NCI-H2107 treated with DMSO at 0.1 percent for 48 hours (cell line): Measurements from ENCODE around the gene UGT1A7.

Experiments
- DNase-seq: peaks from one replicate; lab custom pipeline; 2025; ENCODE audit not compliant: unreplicated experiment; lab: John Stamatoyannopoulos, UW

The UGT1A7 gene

DNA sequence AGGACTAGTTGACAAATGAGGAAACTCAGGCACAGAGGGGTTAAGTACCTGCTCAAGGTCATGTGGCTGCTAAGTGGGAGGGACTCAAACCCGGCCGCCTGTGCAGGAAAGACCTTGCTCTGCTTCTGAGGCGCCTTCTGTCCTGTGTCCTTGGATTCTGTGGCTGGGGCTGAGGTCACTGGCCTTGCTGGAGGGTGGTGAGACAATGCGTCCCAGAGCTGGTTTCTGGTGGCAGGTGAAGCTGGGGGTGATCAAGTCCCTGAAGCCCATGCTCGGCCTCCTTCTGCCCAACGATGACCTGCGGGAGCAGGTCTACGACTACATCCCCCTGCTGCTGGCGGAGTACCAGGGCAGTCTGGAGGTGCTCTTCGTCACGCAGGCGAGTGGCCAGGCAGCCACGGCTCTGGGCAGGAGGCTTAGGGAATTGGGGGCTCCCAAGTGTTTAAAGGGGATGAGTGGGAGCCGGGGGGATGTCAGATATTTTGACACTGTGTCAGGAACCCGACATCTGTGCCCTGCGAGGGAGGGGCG is 112.5 kb downstream of the UGT1A7 start:
- no peak for DNase-seq

DNA sequence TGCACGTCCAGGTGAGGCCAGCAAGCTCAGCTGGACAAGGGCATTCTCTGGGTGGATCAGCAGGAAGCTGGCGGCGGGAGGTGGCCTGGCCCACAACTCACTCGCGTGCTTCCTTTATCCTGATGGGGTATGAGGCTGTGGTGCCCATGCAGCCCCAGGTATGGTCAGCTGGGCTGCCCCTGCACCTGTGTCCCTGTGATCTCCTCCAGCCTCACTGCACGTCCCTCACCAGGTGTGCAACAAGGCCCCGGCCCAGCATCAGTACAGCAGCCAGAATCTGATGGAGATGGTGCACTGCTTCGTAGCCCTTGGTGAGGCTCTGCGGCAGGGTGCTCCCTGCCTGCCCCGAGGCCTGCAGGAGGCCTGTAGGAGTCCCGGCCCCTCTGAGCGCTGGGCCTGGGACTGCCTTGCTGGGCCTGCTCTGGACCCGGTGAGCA is 114.1 kb downstream of the UGT1A7 start:
- no peak for DNase-seq

DNA sequence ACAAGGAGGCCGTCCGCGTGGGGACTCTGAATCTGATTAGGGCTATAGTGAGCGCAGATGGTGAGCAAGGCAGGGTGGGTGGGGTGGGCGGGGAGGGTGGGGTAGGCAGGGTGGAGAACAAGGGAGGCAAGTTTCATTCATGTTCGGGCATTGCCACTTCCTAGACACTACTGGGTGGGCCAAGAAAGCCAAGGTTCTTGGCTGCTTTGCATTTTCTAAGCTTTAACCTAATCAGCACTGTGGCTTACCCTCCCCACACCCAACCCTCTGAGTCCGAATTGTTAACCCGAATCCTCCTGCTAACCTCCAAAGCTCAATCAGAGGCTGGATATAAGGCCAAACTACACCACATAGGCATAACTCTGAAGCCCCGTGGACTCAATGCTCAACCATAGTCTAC is 114.6 kb downstream of the UGT1A7 start:
- no peak for DNase-seq

DNA sequence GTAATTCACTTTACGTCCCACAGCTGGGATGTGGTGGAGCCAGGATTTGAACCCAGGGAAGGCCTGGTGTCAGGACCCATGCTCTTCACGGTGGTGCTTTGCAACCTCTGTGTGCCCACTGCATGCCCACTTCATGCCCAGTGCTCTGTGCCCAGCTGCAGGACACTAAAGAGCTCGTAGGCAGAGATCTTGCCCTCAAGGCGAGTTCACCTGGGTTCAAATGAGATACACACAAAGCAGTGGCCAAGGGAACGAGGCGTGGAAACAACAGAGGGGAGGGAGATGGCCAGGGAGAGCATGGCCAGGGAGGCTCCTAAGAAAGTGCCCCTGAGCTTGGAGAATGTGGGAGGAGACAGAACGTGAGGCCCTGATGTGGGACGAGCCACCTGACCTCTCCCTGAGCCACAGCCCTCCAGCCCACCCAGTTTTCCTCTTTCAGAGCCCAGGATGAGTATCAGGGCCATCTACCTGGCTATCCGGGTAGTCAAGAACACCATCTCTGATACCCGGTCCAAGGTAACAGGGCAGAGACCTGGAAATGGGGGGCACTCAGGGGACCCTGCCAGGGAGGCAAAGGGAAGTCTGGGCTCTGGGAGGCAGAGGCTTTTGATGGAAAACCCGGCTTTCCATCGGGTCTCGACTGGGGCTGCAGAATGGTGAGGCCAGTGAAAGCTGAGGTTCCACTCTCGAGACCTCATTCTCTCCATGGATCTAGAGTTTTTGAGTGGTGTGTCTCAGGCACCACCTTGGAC is 116.8 kb downstream of the UGT1A7 start:
- no peak for DNase-seq

DNA sequence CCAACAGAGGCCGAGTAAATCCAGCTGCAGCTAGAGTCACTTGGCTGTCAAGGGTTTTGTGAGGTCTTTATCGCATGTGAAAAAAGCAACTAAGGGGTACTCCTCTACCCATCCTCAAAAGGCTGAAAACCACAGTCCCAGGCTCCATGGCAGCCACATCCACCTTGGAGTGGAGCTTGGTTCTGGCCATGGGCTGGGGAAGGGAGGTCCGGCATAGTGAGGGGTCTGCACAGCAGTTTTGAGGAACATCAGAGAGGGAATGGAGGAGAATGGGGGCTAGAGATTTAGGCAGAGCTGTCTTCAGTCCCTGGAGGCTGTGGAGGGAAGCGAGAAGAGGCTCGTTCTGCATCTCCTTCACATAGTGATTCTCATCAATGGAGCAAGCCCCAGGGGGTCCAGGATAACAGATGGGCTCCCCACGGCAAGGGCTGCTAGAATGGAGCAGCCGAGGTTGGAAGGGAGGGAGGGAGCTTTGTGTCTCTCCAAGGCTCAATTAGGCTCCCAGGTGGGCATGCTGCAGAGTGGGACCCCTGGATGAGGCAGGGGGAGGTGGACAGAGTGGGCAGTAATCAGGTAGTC is 117.5 kb downstream of the UGT1A7 start:
- DNase-seq: no peak

DNA sequence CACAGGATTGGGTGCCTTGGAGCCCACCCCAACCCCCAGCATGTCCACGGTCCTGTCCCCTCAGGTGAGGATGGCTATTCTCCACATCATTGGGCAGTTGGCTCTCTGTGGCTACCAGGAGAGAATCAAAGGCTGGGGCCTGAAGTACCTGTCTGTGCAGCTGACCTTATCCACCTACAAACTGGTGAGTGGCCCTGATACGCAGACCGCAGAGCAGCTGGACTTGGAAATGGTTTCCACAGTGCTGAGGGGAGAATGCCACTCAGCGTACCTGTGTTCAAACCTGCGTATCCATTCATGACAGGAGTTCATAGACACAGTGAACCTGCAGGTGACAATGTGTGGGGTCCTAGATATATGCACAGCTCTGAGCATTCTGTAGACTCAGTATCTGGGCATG is 118.0 kb downstream of the UGT1A7 start:
- no peak for DNase-seq

DNA sequence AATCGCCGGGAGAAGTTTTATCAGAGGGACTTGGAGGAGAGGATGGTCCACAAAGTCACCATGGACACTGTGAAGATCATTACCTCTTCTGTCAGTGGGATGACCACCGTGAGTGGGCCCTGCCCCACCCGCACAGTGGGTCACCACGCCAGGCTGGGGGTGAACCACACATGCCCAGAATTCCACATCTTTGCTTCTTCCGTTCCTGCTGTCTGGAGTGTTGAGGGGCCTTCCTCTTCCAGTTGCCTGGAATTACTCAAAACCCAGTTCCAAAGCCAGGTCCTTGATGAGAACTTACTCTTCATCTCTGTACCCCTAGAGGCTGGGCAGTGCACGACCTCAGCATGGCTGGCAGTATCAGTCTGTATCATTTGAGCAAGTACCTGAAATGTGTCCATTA is 118.5 kb downstream of the UGT1A7 start:
- no peak for DNase-seq

DNA sequence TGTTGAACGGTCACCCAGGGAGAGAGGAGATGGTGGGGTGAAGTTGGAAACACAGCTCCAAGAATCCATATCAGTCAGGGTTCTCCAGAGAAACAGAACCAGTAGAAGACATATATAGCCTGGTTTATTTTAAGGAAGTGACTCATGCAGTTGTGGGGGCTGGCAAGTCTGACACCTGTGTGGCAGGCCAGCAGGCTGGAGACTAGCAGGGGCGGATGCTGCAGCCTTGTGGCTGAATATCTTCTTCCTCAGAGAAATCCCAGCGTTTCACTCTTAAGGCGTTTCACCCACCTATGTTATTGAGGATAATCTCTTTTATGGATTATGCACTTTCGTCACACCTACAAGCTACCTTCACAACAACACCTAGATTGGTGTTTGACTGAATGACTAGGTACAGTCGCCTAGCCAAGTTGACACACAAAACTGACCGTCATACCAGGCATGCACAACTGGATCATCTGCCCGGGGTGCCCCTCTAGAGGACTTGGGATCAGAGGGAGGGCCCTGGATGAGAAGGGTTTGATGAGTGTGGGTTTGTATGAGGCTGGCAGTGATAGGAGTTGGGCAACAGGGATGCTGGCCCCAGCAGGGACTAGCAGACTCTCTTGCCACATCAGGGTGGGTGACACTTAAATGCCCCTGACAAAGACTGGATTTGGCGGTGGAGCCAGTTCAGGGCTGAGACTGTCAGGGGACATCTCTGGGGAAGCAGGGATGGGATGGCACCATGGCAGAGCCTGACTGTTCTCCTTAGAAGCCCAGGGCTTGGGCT is 119.8 kb downstream of the UGT1A7 start:
- no peak for DNase-seq

DNA sequence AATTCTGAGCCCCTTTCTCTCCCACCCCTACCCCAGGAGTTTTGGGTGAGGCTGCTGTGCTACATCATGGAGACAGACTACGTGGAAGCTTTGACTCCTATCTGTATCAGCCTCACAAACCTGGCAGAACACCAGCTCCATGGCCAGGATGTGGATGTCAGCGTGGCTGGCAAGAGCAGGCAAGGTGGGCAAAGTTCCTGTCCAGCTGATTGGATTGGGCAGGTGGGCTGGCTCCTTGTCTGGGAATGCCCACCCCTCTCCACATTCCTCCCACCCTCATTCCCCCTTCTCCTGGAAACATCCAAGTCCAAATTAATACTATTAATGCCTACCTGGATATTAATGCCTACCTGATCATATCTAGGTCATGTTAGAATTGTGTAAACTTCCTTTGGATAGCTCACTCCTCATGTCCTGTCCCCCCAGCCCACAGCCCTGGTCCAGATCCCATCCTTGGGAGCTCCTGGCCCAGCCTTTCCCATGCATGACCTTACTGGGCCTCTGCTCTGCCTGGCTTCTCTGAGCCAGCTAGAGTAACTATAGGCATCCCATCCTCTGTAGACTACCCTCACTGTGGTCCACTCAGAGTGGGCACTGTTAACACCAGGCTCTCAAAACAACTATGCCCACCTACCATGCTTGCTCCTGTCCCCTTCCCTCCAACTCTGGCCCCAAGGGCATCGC is 120.6 kb downstream of the UGT1A7 start:
- DNase-seq: no peak

DNA sequence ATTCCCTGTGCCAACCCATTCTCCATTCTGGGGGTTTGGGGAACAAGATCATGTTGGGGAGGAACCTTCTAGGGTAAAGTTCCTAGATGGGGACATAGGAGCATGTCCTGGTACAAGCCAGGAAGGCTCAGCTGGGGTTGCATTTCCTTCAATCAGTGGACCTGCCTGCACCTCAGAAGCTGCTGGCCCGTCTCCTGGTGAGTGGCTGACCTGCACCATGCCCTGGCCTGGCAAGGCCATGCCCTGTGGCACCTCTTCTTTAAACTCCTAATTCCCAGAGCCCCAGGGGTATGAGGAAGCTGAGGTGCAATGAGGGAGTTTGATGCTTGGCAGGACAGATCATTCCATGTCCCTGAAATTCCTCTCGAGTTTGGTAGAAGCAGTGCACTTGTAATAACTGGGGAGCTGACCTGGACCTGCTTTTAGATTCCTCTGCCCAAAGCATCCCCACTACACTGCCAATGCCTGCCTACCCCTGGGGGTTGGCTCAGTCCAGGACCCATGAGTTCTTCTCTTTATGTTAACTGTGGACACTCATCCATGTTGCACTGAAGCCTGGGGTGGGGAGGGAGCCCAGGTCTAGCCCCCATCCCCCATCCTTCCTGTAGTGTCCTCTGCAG is 121.7 kb downstream of the UGT1A7 start:
- DNase-seq: no peak

DNA sequence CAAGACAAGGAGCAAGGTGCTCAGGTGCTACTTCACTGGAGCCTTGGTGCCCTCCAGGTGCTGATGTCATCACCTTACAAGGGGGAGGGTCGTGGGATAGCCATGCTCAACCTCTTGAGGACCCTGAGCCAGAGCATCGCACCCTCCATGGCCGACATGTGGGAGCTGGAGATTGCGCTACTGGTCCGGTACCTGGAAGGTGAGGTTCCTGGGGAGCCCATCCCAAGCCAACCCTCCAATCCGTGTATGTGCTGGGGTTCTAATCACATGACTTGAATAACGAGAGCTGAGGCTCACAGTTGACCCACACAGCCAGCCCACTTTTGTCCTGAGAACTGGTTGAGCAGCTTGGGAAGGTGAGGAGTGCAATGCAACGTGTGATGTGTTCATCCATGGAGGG is 122.3 kb downstream of the UGT1A7 start:
- no peak for DNase-seq

DNA sequence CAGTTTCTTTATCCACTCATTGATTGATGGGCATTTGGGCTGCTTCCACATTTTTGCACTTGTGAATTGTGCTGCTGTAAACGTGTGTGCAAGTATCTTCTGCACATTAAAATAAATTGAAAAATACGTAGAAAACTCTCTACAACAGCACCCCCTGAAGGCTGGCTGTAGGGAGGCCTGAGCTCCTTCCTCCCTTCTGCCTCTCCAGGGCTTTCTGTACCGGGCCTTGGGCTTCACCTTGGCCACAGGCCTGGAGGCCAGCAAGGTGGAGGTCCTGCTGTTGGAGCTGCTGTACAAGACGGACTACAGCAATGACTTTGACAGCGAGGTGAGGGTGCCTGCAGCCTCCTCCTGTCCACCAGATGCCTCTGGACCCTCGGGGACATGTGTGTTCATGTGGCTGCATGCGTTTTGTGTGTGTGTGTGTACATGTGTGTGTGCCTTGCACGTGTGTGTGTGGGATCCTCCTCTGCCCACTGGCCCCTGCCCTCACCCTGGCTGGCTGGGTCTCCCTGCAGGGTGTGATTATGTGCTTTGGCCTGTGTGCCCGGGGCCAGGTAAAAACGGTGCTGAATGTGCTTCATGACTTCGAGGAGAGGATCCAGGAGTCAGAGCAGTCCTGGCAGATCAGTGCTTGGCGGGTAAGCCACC is 125.6 kb downstream of the UGT1A7 start:
- no peak for DNase-seq

DNA sequence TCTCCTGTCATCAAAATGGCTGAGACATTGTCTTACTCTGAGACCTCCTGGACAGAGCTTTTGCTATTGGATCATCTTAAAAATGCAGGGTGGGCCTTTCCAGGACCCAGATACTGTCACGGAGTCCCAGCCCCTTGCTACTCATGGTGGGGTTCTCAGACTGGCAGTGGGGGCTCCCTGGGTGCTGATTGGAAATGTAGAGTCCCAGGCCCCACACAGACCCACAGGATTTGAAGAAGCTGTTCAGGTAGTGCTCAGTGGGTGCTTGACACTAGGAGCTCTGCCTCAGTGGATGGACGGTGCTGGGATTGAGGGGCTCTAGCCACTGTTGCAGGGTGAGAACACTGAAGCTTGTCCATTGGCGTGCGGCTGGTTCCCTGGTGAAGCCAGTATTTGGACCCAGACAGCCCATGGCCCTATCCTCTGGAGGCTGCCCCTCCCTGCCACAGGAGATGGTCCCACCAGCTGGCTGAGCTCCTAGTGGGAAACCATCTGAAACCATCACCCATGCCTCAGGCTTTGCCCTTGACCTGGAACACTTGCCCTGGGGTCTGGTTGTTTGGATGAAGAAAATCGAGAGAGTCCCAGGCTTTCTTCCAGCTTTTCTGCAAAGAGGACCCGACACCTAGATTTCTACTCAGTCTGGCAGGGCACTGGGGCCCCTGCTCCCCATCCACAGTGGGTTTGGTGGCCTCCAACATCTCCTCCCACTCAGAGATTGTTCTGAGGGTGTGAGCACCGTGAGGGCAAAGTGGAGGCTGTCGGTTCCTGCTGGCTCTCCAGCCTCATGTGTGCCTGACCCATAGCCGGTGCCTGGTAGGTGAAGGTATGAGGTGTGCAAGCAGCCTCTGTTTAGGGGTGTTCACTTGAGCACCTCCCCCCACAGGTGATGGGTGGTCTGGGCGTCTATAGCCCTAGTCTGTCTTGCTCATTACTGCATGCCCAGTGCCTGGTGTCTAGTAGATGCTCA is 126.5 kb downstream of the UGT1A7 start:
- DNase-seq: no peak

DNA sequence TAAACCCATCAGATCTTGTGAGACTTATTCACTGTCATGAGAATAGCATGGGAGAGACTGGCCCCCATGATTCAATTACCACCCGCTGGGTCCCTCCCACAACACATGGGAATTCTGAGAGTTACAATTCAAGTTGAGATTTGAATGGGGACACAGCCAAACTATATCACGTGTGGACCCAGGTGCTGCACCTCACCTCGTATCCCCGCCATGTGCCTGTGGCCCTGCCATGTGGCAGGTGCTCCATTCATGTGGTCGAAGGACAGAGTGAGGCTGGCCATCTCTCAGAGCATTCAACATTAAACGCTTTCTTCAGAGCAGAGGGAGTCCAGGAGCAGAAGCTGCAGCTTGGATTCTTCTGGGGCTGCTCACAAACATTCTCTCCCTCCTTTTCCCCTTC is 128.7 kb downstream of the UGT1A7 start:
- DNase-seq: no peak

DNA sequence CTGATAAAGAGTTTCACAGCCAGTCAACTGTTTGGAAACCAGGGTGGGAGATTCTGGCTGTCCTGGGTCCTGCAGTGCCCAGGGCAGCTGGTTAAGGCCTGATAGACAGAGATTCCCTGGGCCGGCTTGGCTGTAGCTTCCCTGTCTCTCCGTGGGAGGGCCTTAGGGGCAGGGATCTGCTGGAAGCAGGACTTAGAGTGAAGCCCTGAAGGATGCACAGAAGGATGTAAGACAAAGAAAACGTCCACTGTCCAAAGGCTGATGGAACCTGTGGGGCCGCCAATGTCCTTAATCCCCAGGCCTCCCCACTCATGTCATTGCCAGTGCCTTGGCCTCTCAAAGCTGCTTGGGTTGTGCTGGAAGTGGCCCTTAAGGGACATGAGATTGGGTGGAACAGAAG is 129.4 kb downstream of the UGT1A7 start:
- no peak for DNase-seq

DNA sequence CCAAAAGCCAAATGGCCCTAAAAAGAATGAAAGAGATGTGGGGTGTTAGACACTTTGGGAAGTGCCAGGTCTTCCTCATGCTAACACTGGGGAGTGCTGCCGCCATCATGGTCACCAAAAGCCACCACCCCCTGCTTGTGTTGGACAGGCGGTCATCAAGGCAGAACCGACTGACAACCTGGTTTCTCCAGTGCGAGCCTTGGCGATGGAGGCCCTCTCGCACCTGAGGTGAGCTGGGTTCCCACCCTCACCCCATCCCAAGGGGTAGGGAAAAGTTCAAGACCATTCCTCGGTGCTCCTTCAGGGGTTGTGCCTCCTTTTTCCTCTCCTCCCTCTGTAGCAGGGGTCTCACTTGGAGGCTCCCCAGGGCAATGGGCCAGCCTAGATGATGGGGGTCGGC is 130.0 kb downstream of the UGT1A7 start:
- DNase-seq: no peak

DNA sequence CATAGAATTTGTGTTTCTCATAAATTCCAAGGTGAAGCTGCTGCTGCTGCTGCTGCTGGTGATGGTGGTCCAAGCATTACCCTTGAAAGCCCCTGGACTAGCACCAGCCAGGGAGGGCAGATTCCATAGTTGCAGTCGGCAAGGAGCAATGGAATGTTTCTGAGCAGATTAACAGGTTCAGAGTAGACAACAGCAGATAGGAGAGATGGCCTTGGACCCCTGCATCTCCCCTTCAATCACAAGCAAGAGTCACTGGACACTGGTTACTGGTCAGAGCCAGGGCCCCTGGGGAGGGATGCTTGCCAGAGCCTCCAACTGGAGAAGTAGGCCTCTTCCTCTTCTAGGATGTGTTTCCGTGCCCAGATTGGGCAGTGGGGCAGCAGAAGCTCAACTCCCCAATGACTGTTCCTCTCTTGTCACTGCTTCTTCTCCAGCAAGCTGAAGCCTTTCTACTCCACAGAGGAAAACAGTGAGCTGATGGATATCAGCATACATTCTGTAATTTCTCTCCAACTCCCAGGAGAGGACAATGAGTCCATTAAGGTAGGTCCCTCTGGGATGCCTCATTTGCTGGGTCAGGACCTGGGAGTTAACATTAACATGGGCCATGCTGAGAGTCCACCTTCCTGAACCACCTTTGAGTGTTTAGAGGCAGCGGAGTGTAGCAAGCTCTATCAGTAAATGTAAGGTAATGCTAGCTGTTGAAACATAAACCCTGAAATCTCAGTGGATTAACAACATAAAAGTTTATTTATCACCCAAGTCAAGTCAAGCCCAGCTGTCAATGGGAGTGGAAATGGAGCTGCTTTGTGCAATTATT is 131.7 kb downstream of the UGT1A7 start:
- no peak for DNase-seq

DNA sequence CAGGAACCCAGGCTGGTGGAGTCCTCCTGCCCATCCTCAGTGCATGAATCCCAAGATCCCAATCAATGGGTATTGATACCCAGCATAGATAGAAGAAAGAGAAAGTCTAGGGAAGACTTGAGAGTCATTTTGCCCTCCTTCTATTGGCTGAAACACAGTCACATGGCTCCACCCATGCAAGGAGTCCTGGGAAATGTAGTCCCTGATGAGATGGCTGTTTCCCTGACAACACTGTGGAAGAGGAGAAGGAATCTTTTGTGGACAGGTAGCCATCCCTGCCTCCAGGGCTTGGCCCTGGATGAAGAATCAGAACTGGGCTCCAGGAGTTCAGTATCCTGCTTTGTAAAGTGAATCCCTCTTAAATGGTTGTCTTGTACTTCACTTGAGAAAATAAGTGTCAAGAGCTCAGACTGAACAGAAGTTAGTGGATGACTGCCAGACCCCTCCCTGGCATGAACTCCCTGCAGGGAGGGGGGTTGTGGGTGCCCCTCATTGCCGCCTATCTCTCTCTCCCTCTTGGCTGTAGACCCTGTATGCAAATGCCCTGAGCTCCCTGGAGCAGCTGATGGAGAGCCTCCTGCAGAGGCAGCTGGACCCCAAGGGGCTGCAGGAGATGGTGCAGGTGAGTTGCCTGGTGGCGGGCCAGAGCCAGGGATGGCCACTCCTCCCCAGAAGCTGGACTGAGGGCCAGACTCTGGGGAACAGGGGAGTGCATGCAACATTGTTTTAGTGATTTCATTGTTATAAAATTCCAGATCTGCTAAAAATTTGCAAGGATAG is 132.5 kb downstream of the UGT1A7 start:
- no peak for DNase-seq
